Activated CD8-positive, alpha-beta T cell treated with anti-CD3 and anti-CD28 coated beads for 36 hours (primary cell): ENCODE data around the gene EIF4EBP2. TPM values are rescaled to one million over a fixed set of nuclear protein-coding genes. Genes with fewer than 3 reads are reported as not detected.
A peak's percentile ranks its signal among the peaks of the same experiment; 100 is the strongest.

ENCODE experiments used
- ATAC-seq: fragments of 200-7000 bp; cut with Tn5 transposase; one replicate; pipeline ENCODE4 v1.10.0; 2021; ENCODE audit warnings: mild to moderate bottlenecking, moderate library complexity
- CTCF ChIA-PET: fragments of 350-600 bp; sonication (Branson Sonifier 250); formaldehyde crosslinking; loops from one replicate; lab custom pipeline; 2021; ENCODE audit warnings: antibody characterized with exemption; lab: Charles Lee
- POLR2A ChIA-PET: fragments of 350-600 bp; sonication (Branson Sonifier 250); formaldehyde crosslinking; loops from one replicate; lab custom pipeline; 2021; ENCODE audit warnings: antibody characterized with exemption; lab: Charles Lee
- DNase-seq: peaks from one replicate; pipeline ENCODE4 v3.0.0-alpha.2; 2020
- H3K27ac Mint-ChIP-seq: one replicate; pipeline ENCODE4 v1.8.0; 2021; ENCODE audit warnings: mild to moderate bottlenecking, mixed read lengths
- H3K27me3 Mint-ChIP-seq: one replicate; pipeline ENCODE4 v1.8.0; 2021; ENCODE audit warnings: mixed read lengths
- H3K36me3 Mint-ChIP-seq: one replicate; pipeline ENCODE4 v1.8.0; 2021; ENCODE audit warnings: low read depth, mixed read lengths
- H3K4me1 Mint-ChIP-seq: one replicate; pipeline ENCODE4 v1.8.0; 2021; ENCODE audit warnings: low read depth, mixed read lengths
- H3K4me3 Mint-ChIP-seq: one replicate; pipeline ENCODE4 v1.8.0; 2021; ENCODE audit warnings: mild to moderate bottlenecking, moderate library complexity, mixed read lengths
- H3K9me3 Mint-ChIP-seq: one replicate; pipeline ENCODE4 v1.8.0; 2021; ENCODE audit warnings: mixed read lengths
- CTCF ChIP-seq: fragments of 200-600 bp; IDR thresholded peaks from one replicate; pipeline ENCODE4 v1.8.0; 2022; ENCODE audit warnings: antibody characterized with exemption, mild to moderate bottlenecking
- intact Hi-C: fragments of 100-400 bp; cut with micrococcal nuclease; formaldehyde crosslinking; loops from one replicate; pipeline ENCODE4 v1.10.0; 2022
- total RNA-seq, 2 experiments: library from RNA; stranded (reverse); gene quantifications; one replicate each; pipeline ENCODE4 v1.2.3, GENCODE V29; 2021

EIF4EBP2 gene
- total RNA-seq, 2 experiments from 2014 or later = 23.5 to 24.0 TPM

- DNase-seq (no peak), ATAC-seq (peak; percentile 5)
- H3K4me3 Mint-ChIP-seq = peak overlapping the region; percentile 92
- intact Hi-C loops = no loop called here
- peaks cover 13% of the 10 kb centered on the region for H3K36me3 Mint-ChIP-seq
- CTCF ChIA-PET = interaction anchor here (0.8 to 5.3 kb wide), 11 partner anchors 9 to 467 kb away, joined by 3 to 29 read pairs (median 7); partner anchors contain the start of genes PPA1 and TYSND1
- H3K27ac Mint-ChIP-seq = peak overlapping the region; percentile 64
- no peaks in the 10 kb centered on the region for H3K27me3 Mint-ChIP-seq
- no peaks in the 10 kb centered on the region for H3K9me3 Mint-ChIP-seq
- POLR2A ChIA-PET = interaction anchor here (0.9 to 1.5 kb wide), 4 partner anchors 10 to 233 kb away, joined by 3 to 5 read pairs (median 4); partner anchors contain the start of genes LRRC20 and SAR1A
- TF ChIP-seq CTCF = no peak
- H3K4me1 Mint-ChIP-seq = peaks cover 29% of the 10 kb centered on the region
These were observed 386 bp upstream of the EIF4EBP2 start for GRCh38 chr10:70403483-70404035.

GRCh38 chr10:70404787-70405036 is 767 bp downstream of the EIF4EBP2 start:
- Mint-ChIP-seq H3K27me3 (no peaks in the 10 kb centered on the region), H3K4me1 (peaks cover 39% of the 10 kb centered on the region), H3K9me3 (no peaks in the 10 kb centered on the region), H3K36me3 (peaks cover 22% of the 10 kb centered on the region), H3K27ac (peak overlapping the region; percentile 91), H3K4me3 (peak overlapping the region; percentile 92)
- DNase-seq = no peak
- no peak for TF ChIP-seq CTCF
- ChIA-PET CTCF (interaction anchor here (1.0 to 5.3 kb wide), 12 partner anchors 9 to 259 kb away, joined by 3 to 29 read pairs (median 7); partner anchors contain the start of gene TYSND1), POLR2A (interaction anchor here (0.6 to 1.6 kb wide), 11 partner anchors 11 to 259 kb away, joined by 3 to 5 read pairs (median 3); partner anchors contain the start of genes LRRC20 and NODAL)
- no peak for ATAC-seq
- intact Hi-C loops = no loop called here

GRCh38 chr10:70405037-70405824 is 1.3 kb downstream of the EIF4EBP2 start:
- intact Hi-C loops = no loop called here
- ChIA-PET CTCF (interaction anchor here (1.0 to 5.3 kb wide), 14 partner anchors 9 to 259 kb away, joined by 3 to 29 read pairs (median 6); partner anchors contain the start of gene TYSND1), POLR2A (interaction anchor here (0.6 to 1.6 kb wide), 11 partner anchors 12 to 265 kb away, joined by 3 to 8 read pairs (median 3); partner anchors contain the start of genes LRRC20 and NODAL)
- no peak for TF ChIP-seq CTCF
- peak overlapping the region; percentile 91 for H3K27ac Mint-ChIP-seq
- H3K4me1 Mint-ChIP-seq = peaks cover 41% of the 10 kb centered on the region
- ATAC-seq (peak; percentile 34), DNase-seq (peak; percentile 54)
- H3K27me3 Mint-ChIP-seq = no peaks in the 10 kb centered on the region
- H3K9me3 Mint-ChIP-seq = no peaks in the 10 kb centered on the region
- H3K4me3 Mint-ChIP-seq = peak overlapping the region; percentile 92
- peaks cover 24% of the 10 kb centered on the region for H3K36me3 Mint-ChIP-seq

GRCh38 chr10:70409772-70410171 is 5.8 kb downstream of the EIF4EBP2 start:
- POLR2A ChIA-PET = no interaction called here
- Mint-ChIP-seq H3K9me3 (no peaks in the 10 kb centered on the region), H3K27me3 (no peaks in the 10 kb centered on the region), H3K27ac (no peak overlapping the region), H3K4me1 (peaks cover 59% of the 10 kb centered on the region), H3K36me3 (peaks cover 31% of the 10 kb centered on the region), H3K4me3 (no peak overlapping the region)
- intact Hi-C loops = no loop called here
- DNase-seq (no peak), ATAC-seq (no peak)
- no peak for TF ChIP-seq CTCF
- CTCF ChIA-PET = interaction anchor here (0.7 to 1.2 kb wide), 3 partner anchors 30 to 388 kb away, joined by 3 to 4 read pairs (median 3); no protein-coding TSS in a partner anchor
